B cell (primary cell): ENCODE results near the gene NFU1. TPM values are rescaled to one million over a fixed set of nuclear protein-coding genes. Genes with fewer than 3 reads are reported as not detected.

Experiments used
- ATAC-seq: fragments of 200-7000 bp; cut with Tn5 transposase; one replicate; pipeline ENCODE4 v1.10.0; 2021; ENCODE audit warnings: low read depth, mild to moderate bottlenecking, moderate number of reproducible peaks, moderate library complexity
- CTCF ChIA-PET: fragments of 350-600 bp; sonication (Branson Sonifier 250); formaldehyde crosslinking; loops from one replicate; lab custom pipeline; 2021; ENCODE audit warnings: antibody characterized with exemption, inconsistent platforms; lab: Charles Lee
- POLR2A ChIA-PET: fragments of 350-600 bp; sonication (Branson Sonifier 250); formaldehyde crosslinking; loops from one replicate; lab custom pipeline; 2021; ENCODE audit warnings: antibody characterized with exemption; lab: Charles Lee
- DNase-seq: peaks from one replicate; pipeline ENCODE4 v3.0.0; 2013
- H2AFZ ChIP-seq: 2 replicates; pipeline ENCODE4 v1.6.1; 2012; ENCODE audit warnings: mild to moderate bottlenecking, low read depth, low read length; ENCODE audit not compliant: insufficient read depth, poor library complexity, severe bottlenecking
- H3K27ac ChIP-seq, 2 donors: 1 replicate in 1 of 2; 2 replicates in 1 of 2; pipeline ENCODE4 v1.5.1; 2012 to 2013; ENCODE audit warnings: low read length in 2 of 2, mild to moderate bottlenecking in 2 of 2, moderate library complexity in 1 of 2
- H3K27me3 ChIP-seq, 4 experiments: fragments of 200-600 bp in 1 of 4; sonication (generic) in 1 of 4; replicated peaks in 1 of 4; 1 replicate in 2 of 4; 2 replicates in 2 of 4; pipeline versions ENCODE4 v1.6.1 to v1.7.0; 2013 to 2016; ENCODE audit warnings: low read length in 3 of 4, mild to moderate bottlenecking in 2 of 4, mixed read lengths in 1 of 4, moderate library complexity in 1 of 4; ENCODE audit not compliant: insufficient read depth in 4 of 4, control insufficient read depth in 3 of 4; ENCODE audit errors: control extremely low read depth in 1 of 4
- H3K36me3 ChIP-seq, 2 experiments: replicated peaks in 1 of 2; 1 replicate in 1 of 2; 2 replicates in 1 of 2; pipeline versions ENCODE4 v1.6.1 to v1.7.1; 2013; ENCODE audit warnings: low read length in 1 of 2; ENCODE audit not compliant: insufficient read depth in 2 of 2, control insufficient read depth in 1 of 2; ENCODE audit errors: control extremely low read depth in 1 of 2, extremely low read depth in 1 of 2
- H3K4me1 ChIP-seq, 2 donors: fragments of 200-600 bp in 1 of 2; sonication (generic) in 1 of 2; 1 replicate in 1 of 2; 2 replicates in 1 of 2; pipeline versions ENCODE4 v1.5.1 to v1.6.1; 2013 to 2017; ENCODE audit warnings: low read length in 2 of 2; ENCODE audit not compliant: control insufficient read depth in 2 of 2, insufficient read depth in 2 of 2
- H3K4me2 ChIP-seq: replicated peaks from 2 replicates; pipeline ENCODE3; 2012; ENCODE audit warnings: mild to moderate bottlenecking, low read depth, low read length; ENCODE audit not compliant: poor library complexity, severe bottlenecking
- H3K4me3 ChIP-seq, 5 experiments: fragments of 200-600 bp in 1 of 5; sonication (generic) in 1 of 5; 1 replicate in 3 of 5; 2 replicates in 2 of 5; pipeline versions ENCODE4 v1.5.1 to v1.7.0; 2011 to 2016; ENCODE audit warnings: low read length in 4 of 5, mild to moderate bottlenecking in 4 of 5, low read depth in 2 of 5, control low read depth in 1 of 5, moderate library complexity in 1 of 5; ENCODE audit not compliant: insufficient read depth in 1 of 5; ENCODE audit errors: control extremely low read depth in 1 of 5, extremely low read depth in 1 of 5
- H3K79me2 ChIP-seq: fragments of 200-600 bp; sonication (generic); one replicate; pipeline ENCODE4 v1.6.0; 2016; ENCODE audit warnings: low read length; ENCODE audit not compliant: control insufficient read depth, insufficient read depth
- H3K9ac ChIP-seq: fragments of 200-600 bp; sonication (generic); 2 replicates; pipeline ENCODE4 v1.6.1; 2017; ENCODE audit warnings: mild to moderate bottlenecking, low read length, moderate library complexity
- H3K9me3 ChIP-seq, 3 donors: one replicate each; pipeline versions ENCODE4 v1.6.1 to v1.7.1; 2013; ENCODE audit warnings: low read length in 2 of 3; ENCODE audit not compliant: control insufficient read depth in 2 of 3, insufficient read depth in 1 of 3; ENCODE audit errors: control extremely low read depth in 1 of 3
- H4K20me1 ChIP-seq: 2 replicates; pipeline ENCODE4 v1.6.0; 2012; ENCODE audit warnings: mild to moderate bottlenecking, low read length; ENCODE audit not compliant: insufficient read depth, control insufficient read depth, poor library complexity, severe bottlenecking
- H3K27ac Mint-ChIP-seq: one replicate; pipeline ENCODE4 v1.8.0; 2021; ENCODE audit warnings: mixed read lengths
- H3K27me3 Mint-ChIP-seq: one replicate; pipeline ENCODE4 v1.8.0; 2021; ENCODE audit warnings: mixed read lengths
- H3K4me1 Mint-ChIP-seq: one replicate; pipeline ENCODE4 v1.8.0; 2021; ENCODE audit warnings: mixed read lengths
- H3K4me3 Mint-ChIP-seq: one replicate; pipeline ENCODE4 v1.8.0; 2021; ENCODE audit warnings: mixed read lengths
- H3K9me3 Mint-ChIP-seq: one replicate; pipeline ENCODE4 v1.8.0; 2022; ENCODE audit warnings: mixed read lengths; ENCODE audit not compliant: insufficient read depth
- EZH2 ChIP-seq: IDR thresholded peaks from 2 replicates; pipeline ENCODE4 v1.6.1; 2012; ENCODE audit warnings: borderline replicate concordance, low read depth, mild to moderate bottlenecking, moderate library complexity, low read length; ENCODE audit not compliant: insufficient read depth, poor library complexity, severe bottlenecking
- WGBS: methylation state at CpG from one replicate; pipeline ENCODE4 v1.1.5; 2013; ENCODE audit warnings: missing lambda C conversion rate; ENCODE audit not compliant: insufficient coverage; 5-methylcytosine and 5-hydroxymethylcytosine counted together
- intact Hi-C: fragments of 100-400 bp; cut with micrococcal nuclease; formaldehyde crosslinking; loops from one replicate; pipeline ENCODE4 v1.10.0; 2022
- polyA plus RNA-seq: library from polyadenylated mRNA; depleted of rRNA; stranded (reverse); fragments of >200 nt; gene quantifications from 2 replicates; pipeline ENCODE4 v1.2.3, GENCODE V29; 2012
- total RNA-seq, 2 donors: library from RNA; stranded (reverse); fragments of 120-200 nt in 1 of 2; gene quantifications; 1 replicate in 1 of 2; 2 replicates in 1 of 2; pipeline versions ENCODE4 v1.2.3 to v1.2.4, GENCODE V29; 2013 to 2022
- TF ChIP-seq, protein P1 (sequence below): fragments of 200-600 bp; IDR thresholded peaks from one replicate; pipeline ENCODE4 v1.8.0; 2022; ENCODE audit warnings: antibody characterized with exemption, mild to moderate bottlenecking

The NFU1 gene
- total and polyA plus RNA-seq, 2 donors (not counting 1 experiment from before 2014, with no cell fraction given) = 19.2 to 40.6 TPM

DNA sequence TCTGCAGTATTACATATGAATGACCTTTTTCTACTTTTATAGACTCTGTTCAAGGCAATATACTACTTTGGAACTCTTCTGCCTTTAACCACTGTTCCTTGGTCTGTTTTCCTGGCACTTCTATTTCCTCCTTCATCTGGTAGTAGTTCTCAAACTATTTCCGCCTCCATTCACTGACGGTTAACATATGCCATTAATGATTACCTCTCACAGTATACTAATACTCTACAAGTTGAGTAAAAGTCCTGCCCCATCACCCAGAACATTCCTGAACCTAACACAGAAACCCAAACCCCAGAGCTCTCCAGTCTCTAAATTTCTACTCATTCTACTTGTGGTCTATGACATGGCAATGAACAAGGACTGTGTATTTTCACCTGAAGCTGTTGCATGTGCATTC is 54.7 kb downstream of the NFU1 start:
- Histone ChIP-seq H3K79me2 (peaks cover 69% of the 10 kb centered on the region), H3K9me3 (no peaks in the 10 kb centered on the region), H3K4me2 (no peak overlapping the region), H3K27ac (no peak overlapping the region), H2AFZ (no peak overlapping the region), H4K20me1 (no peaks in the 10 kb centered on the region), H3K27me3 (no peaks in the 10 kb centered on the region), H3K4me3 (no peak overlapping the region), H3K4me1 (peaks cover 9 to 12% of the 10 kb centered on the region in 2 donors), H3K36me3 (no peaks in the 10 kb centered on the region), H3K9ac (no peak overlapping the region)
- DNase-seq (no peak), ATAC-seq (no peak)
- CTCF ChIA-PET = no interaction called here
- no peaks in the 10 kb centered on the region for H3K27me3 Mint-ChIP-seq
- H3K9me3 Mint-ChIP-seq = no peaks in the 10 kb centered on the region
- no peak overlapping the region for H3K4me3 Mint-ChIP-seq
- H3K4me1 Mint-ChIP-seq = peaks cover 35% of the 10 kb centered on the region
- H3K27ac Mint-ChIP-seq = no peak overlapping the region
- WGBS = 100% methylated on average over 2 of the region's 2 CpGs
- POLR2A ChIA-PET = no interaction called here
- intact Hi-C loops = loop anchor here (10.0 kb wide), 1 partner anchor 182 kb away; no protein-coding TSS in a partner anchor
- no peak for TF ChIP-seq EZH2
- TF ChIP-seq, protein P1, sequence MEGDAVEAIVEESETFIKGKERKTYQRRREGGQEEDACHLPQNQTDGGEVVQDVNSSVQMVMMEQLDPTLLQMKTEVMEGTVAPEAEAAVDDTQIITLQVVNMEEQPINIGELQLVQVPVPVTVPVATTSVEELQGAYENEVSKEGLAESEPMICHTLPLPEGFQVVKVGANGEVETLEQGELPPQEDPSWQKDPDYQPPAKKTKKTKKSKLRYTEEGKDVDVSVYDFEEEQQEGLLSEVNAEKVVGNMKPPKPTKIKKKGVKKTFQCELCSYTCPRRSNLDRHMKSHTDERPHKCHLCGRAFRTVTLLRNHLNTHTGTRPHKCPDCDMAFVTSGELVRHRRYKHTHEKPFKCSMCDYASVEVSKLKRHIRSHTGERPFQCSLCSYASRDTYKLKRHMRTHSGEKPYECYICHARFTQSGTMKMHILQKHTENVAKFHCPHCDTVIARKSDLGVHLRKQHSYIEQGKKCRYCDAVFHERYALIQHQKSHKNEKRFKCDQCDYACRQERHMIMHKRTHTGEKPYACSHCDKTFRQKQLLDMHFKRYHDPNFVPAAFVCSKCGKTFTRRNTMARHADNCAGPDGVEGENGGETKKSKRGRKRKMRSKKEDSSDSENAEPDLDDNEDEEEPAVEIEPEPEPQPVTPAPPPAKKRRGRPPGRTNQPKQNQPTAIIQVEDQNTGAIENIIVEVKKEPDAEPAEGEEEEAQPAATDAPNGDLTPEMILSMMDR = no peak

DNA sequence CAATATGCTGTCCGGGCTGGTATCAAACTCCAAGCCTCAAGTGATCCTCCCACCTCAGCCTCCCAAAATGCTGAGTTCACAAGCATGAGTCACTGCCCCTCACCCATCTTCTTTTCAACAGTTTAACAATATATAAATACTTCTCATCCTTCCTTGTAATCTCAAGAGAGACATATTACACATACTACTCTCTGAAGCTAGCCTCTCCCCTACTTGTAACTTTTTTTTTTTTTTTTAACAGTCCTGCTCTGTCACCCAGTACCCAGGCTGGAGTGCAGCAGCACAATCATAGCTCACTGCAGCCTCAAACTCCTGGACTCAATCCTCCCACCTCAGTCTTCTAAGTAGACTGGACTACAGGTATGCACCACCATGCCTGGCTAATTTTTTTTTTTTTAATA is 55.9 kb downstream of the NFU1 start:
- H3K9ac ChIP-seq = no peak overlapping the region
- Mint-ChIP-seq H3K4me3 (no peak overlapping the region), H3K27me3 (no peaks in the 10 kb centered on the region), H3K27ac (no peak overlapping the region), H3K4me1 (peaks cover 32% of the 10 kb centered on the region), H3K9me3 (no peaks in the 10 kb centered on the region)
- H2AFZ ChIP-seq = no peak overlapping the region
- intact Hi-C loops = loop anchor here (10.0 kb wide), 1 partner anchor 183 kb away; no protein-coding TSS in a partner anchor
- H3K4me2 ChIP-seq = no peak overlapping the region
- H3K27me3 ChIP-seq = no peaks in the 10 kb centered on the region
- TF ChIP-seq EZH2 = no peak
- TF ChIP-seq, protein P1 = no peak
- ChIA-PET POLR2A (interaction anchor here (0.6 kb wide), 1 partner anchor 20 kb away, joined by 3 read pairs; no protein-coding TSS in a partner anchor), CTCF (no interaction called here)
- no peaks in the 10 kb centered on the region for H3K36me3 ChIP-seq
- no peak overlapping the region for H3K4me3 ChIP-seq
- peaks cover 61% of the 10 kb centered on the region for H3K79me2 ChIP-seq
- WGBS = 100% methylated on average over 1 of the region's 1 CpG
- peaks cover 4 to 8% of the 10 kb centered on the region in 2 donors for H3K4me1 ChIP-seq
- no peaks in the 10 kb centered on the region for H4K20me1 ChIP-seq
- H3K27ac ChIP-seq = no peak overlapping the region
- H3K9me3 ChIP-seq = no peaks in the 10 kb centered on the region
- no peak for ATAC-seq
- DNase-seq = no peak
